Activated CD8-positive, alpha-beta memory T cell treated with anti-CD3 and anti-CD28 coated beads for 48 hours (primary cell): ENCODE data around the gene OR6C70.
"Not testable (repeated sequence)": the region's sequence is repeated elsewhere in the genome, so short reads cannot be mapped to it uniquely, and the experiment has no call there.

Experiments
- DNase-seq, 3 experiments: peaks; one replicate each; pipeline ENCODE4 v3.0.0-alpha.2; 2020; ENCODE audit warnings: low read depth in 2 of 3, low spot score in 2 of 3

The OR6C70 gene

DNA sequence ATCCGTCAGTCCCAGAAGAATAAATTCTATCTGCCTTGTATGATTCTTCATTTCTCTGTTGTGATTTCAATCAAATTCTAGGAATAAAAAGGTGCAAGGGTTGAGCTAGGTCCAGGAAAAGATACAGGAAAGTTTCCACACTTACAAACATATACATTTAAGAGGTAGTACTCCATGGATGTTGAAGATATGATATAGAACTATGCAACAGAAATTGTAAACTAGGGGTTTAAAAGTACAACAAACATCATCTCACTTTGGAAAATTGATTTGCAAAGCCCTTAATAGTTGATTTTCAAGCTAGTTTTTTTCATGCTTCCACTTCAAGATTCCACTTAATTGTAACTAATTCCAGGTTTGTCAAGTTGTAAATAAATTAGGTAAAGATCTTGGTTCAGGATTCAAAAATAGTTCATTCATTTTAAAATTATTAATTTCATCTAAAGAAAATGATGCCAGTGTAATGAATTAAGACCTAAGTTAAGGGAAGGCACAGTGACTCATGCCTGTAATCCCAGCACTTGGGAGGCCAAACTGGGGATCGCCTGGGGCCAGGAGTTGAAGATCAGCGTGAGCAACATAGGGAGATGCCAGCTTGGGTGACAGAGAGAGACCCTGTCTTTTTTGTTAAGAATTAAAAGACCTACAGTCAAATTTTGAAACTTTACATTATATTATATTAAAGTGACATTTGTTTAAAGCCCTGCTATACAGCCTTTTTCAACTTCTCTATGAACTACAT lies at the start of gene OR6C70:
TSS of gene OR6C70 (minus strand) at position 51 of the 742 bp plus-strand sequence. CDS start at position 51, 0 bp downstream.
- DNase-seq: no peak

GRCh38 chr12:55516391-55516790 lies 46.5 kb upstream of the OR6C70 start:
- no peak for DNase-seq

DNA sequence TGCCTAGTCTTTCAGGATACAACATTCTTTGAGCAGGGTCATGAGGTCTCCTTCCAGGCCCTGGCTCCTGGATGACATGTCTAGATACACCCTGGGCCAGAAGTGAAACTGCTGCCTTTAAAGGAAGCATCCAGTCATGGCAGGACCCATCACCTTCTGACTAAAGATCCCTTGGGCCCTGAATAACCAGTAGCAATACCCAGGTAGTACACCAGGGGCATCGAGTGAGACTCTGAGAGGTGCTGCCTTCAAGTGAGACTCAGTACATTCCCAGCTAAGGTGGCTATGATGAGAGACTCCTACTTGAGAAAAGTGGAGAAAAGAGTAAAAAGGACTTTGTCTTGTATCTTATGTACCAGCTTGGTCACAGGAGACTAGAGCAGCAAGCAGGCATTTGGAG lies 45.8 kb upstream of the OR6C70 start:
- no peak for DNase-seq

DNA sequence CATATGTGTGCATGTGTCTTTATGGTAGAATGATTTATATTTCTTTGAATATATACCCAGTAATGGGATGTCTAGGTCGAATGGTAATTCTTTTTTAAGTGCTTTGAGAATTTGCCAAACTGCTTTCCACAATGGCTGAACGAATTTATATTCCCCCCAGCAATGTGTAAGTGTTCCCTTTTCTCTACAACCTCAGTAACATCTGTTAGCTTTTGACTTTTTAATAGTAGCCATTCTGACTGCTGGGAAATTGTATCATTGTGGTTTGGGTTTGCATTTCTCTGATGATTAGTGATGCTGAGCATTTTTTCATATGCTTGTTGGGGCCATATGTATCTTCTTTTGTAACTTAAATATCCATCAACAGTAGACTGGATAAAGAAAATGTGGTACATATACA lies 31.7 kb upstream of the OR6C70 start:
- DNase-seq: no peak

DNA sequence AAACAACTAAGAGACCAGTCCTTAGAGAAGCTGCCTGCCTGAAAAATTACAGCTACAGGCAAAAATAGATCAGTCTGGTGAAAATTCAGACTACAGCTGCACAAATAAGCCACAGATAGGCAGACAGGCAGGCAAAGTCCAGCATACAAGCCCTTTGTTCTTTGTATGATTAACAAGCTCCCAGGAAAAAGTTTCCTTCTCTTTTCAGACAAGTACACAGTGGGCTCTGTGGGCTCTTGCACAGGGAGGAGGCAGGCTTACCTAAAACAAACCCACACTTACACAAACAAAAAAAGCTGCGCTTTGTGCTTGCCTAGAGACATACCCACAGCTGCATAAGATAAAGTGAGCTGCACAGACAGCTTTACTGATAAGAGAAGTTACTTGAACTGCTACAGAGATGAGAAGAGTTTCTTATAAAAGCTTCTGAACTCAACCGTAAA lies 29.9 kb upstream of the OR6C70 start:
- no peak for DNase-seq

- DNase-seq: no peak
Observed at GRCh38 chr12:55499231-55499630, 29.3 kb upstream of the OR6C70 start.

GRCh38 chr12:55495490-55495889 lies 25.6 kb upstream of the OR6C70 start:
- DNase-seq: no peak

DNA sequence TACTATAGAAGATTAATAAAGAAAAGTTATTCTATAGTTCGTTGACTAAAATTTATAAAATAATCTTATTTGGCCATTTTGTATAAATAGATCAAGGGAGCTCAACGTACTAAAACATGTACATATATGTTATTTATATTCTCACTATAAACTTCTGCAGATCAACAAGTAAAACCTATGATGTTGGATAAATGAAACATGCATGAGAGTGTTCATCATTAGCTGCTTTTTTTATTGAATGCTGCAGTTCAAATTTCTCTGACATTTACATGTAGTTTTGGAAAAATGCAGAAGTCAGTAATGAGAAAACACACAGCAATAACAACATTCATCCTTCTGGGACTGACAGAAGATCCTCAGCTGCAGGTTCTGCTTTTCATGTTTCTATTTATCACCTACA lies 22.1 kb upstream of the OR6C70 start, which contains the start of gene OR6C68:
TSS of gene OR6C68 (plus strand) at position 301 of the 400 bp plus-strand sequence. CDS start at position 301, 0 bp downstream.
- DNase-seq: no peak

GRCh38 chr12:55484284-55484683 lies 14.3 kb upstream of the OR6C70 start:
- DNase-seq: not testable (repeated sequence)

- DNase-seq: not testable (repeated sequence)
Observed at GRCh38 chr12:55479136-55479535, 9.2 kb upstream of the OR6C70 start.

DNA sequence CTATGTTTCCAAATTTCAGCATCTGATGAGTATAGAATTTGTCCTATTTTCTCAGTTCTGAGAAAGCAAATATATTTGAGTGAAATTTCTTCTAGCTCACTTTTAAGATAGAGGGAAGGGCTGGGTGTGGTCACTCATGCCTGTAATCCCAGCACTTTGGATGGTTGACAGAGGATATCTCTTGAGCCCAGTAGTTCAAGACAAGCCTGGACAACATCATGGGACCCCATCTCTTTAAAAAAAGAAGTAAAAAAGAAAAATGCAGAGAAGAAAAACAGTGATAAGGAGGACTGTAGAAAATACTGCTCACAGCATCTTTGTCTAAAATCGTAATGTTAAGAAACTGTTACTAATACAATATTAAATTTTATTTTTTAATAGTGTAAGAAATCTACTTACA lies 2.3 kb upstream of the OR6C70 start:
- no peak for DNase-seq

DNA sequence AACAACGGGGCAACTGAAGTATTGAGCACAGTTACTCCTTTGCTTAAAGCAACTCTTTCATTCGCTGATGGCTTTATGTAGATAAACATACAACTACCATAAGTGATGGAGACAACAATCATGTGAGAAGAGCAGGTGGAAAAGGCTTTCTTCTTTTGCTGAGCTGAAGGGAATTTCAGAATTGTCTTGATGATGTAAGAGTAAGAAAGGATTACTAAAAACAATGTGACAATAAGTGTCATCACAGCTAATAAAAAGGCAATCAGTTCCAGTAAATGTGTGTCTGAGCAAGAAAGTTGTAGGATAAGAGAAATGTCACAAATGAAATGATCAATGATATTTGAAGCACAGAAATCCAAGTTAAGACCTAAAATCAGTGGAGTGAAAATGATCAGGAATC lies 647 bp downstream of the OR6C70 start:
- DNase-seq: no peak

- no peak for DNase-seq
Observed at GRCh38 chr12:55467836-55468235, 2.1 kb downstream of the OR6C70 start.

DNA sequence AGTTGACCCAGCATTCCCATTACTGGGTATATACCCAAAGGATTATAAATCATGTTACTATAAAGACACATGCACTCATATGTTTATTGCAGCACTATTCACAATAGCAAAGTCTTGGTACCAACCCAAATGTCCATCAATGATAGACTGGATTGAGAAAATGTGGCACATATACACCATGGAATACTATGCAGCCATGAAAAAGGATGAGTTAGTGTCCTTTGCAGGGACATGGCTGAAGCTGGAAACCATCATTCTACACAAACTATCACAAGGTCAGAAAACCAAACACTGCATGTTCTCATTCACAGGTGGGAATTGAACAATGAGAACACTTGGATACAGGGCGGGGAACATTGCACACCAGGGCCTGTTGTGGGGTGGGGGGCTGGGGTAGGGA lies 5.0 kb downstream of the OR6C70 start:
- not testable (repeated sequence) for DNase-seq

DNA sequence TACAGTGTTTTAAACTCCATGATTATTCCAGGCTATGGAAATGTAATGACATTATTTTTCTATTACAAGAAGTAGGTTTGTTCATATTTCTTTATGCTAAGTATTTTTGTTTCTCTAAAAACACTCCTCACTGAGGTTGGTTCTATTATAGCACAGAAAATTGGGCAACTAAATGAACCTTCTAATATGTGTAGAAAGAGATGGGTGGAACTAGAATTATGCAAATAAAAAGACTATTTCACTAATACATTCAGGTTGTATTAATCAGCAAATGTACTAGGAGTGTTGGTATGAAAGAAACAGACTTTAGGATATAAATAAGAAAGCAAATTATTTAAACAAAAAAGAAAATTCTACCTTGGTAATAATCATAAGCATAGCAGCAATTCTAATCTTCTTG lies 21.1 kb downstream of the OR6C70 start:
- no peak for DNase-seq

DNA sequence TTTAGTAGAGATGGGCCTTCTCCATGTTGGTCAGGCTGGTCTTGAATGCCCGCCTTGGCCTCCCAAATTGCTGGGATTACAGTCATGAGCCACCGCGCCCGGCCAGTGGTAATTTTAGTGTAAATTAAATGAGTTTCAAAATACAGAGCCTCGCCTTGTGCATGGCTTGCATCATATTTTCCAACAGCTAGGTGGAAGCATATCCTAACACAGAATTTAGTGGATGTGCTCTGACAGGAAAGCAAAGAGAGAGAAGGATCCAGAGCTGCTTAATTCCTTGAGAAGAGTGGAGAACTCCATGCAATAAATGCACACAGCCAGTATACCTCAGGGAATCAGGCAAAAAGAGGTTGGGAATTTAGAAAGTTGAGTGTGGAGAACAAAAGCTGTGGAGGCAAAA lies 23.6 kb downstream of the OR6C70 start:
- no peak for DNase-seq

- DNase-seq: no peak
Observed at GRCh38 chr12:55445357-55445756, 24.6 kb downstream of the OR6C70 start.

DNA sequence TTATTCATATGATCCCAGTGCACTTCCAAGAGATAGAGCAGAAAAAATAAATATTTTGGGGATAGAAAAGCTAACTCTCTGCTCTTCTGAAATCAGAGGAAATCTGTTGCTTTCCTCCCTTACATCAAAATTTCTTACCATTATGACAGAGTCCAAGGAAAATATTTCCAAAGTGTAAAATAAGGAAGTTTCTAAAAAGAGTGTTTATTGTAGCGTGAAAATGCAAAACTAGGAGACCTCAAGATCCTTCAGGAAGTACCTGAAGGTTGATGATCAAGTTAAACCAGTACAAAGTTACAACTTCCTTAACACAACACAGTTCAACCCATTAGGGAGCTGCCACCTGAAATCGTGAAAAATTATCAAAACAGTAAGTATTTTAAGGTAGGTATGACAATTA lies 26.2 kb downstream of the OR6C70 start, which contains the start of gene OR6C2:
TSS of gene OR6C2 (plus strand) at position 301 of the 400 bp plus-strand sequence. CDS start 8,138 bp downstream, outside the sequence.
- DNase-seq: no peak

DNA sequence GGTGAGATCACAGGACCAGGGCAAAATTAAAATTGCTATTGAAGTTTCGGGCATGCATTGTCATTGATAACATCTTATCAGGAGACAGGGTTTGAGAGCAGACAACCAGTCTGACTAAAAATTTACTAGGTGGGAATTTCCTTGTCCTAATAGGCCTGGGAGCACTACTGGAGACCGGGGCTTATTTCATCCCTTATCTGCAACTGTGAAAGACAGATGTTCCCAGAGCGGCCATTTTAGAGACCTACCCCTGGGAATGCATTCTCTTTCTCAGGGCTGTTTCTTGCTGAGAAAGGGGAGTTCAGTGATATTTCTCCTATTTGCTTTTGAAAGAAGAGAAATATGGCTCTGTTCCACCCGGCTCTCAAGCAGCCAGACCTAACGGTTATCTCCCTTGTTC lies 28.7 kb downstream of the OR6C70 start:
- not testable (repeated sequence) for DNase-seq

DNA sequence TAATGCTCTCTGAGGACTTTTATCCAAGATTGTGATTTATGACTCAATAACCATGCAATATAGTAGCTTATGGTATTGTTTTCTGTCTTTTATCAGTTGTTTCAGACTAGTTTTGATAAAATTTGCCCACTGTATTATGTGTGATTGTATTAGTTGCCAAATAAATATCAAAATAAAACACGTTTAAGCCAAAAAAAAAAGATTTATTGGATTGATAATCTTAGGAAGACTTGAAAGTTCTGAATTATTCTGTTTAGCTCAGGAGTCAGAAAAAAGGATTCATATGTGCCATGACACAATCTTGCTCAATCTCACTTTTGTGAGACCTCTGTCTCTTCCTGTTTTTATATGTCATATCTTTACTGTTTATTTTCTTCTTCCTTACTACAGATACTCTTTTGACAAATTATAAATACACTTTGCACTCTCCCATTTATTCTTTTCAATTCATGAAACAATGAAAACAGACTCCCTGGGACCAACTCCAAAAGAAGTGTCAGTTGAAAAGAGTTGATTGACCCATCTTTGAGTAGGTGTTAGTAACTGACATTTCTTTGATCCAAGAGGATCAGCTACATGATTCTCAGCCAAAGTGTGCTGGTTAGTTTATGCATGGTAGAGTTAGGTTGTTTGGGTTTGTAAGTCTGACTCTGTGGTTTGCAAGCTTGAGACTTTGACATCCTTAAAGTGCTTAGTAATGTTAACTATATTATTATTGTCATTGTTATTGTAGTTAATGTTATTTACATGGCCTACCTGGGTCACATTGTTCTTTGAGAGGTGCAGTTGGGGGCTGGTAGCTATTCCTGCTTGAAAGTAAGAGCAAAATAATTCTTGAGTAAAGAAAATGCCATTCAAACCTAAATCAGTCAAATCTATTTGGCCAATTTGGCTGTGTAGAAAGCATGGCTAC lies 41.4 kb downstream of the OR6C70 start:
- no peak for DNase-seq

DNA sequence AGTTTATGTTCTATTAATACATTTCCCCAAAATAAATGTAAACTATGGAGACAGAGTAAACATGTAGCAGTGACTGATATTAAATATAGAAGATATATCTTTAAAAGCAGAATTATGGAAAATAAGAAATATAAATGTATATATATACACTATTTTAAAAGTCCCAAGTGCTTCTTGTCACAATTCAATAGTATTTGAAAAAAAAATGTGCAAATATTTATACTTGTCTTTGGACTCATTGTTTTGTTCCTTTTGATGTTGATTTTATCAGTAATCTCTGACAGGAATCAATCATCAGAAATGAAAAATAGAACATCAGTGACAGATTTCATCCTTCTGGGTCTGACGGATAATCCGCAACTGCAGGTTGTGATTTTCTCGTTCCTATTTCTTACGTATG lies 44.0 kb downstream of the OR6C70 start, which contains the start of gene OR6C76:
TSS of gene OR6C76 (plus strand) at position 301 of the 400 bp plus-strand sequence. CDS start at position 301, 0 bp downstream.
- DNase-seq: no peak
